HG03571 (cell line): Measurements from ENCODE around the gene MYOF.
"Not testable (repeated sequence)": the region's sequence is repeated elsewhere in the genome, so short reads cannot be mapped to it uniquely, and the experiment has no call there.

Source experiments
- ATAC-seq: cut with Tn5 transposase; IDR thresholded peaks from one replicate; pipeline ENCODE4 v1.9.1; 2021; ENCODE audit not compliant: unreplicated experiment

Gene MYOF

GRCh38 chr10:93356516-93356915, 125.6 kb downstream of the MYOF start:
- ATAC-seq: no peak

GRCh38 chr10:93352638-93353383, 129.3 kb downstream of the MYOF start:
- no peak for ATAC-seq

DNA sequence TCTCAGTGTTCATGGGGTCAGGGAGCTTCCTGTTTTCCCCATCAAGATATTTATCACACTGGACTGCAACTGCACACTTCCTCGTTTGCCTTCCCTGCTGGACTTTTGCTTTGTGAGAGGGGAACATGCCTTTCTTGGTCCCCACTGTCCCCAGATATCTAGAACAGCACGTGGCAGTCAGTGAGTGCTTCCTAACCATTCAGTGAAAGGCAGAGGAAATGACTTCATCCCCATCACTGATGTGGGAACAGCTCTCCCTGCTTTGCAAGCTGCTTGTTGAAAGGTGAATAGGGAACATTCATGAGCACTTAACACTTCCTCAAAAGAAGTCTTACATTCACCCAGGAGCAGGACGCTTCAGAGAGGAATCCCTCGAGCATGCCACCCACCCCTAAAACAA, 135.4 kb downstream of the MYOF start:
- no peak for ATAC-seq

DNA sequence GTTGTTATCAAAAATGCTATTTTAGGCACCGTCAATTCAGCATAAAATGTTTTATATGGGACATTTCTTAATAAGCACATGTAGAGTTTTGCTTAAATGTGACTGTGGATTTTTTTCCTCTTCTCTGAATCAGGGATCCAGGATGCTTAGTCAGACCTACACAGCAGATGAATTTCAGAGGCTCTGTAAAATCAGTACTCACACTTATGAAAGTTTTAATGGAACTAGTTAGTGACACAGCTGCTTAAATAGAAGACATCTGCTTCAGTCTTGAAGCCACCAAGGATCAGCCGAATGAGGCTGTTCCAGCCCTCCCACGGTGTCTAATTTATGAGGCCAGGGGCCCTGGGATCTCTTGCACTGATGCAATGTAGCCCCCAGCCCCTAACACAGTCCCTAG, 136.0 kb downstream of the MYOF start:
- ATAC-seq: no peak

DNA sequence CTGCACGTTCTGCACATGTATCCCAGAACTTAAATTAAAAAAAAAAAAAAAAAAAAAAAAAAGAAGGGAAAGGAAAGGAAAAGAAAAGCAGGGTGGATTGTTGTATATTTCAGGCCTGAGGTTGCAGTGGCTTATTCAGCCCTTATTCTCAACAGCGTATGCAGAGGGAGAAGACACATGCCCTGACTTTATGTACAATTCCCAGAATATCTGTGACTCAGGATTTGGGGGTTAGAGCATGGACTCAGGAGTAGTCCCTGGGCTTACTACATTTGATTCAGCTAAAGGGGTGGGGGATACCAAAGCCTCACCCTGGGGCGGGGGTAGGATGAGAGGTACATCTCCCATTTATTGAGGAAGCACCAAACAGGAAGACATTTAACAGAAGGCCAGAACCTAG, 137.4 kb downstream of the MYOF start:
- ATAC-seq: no peak

DNA sequence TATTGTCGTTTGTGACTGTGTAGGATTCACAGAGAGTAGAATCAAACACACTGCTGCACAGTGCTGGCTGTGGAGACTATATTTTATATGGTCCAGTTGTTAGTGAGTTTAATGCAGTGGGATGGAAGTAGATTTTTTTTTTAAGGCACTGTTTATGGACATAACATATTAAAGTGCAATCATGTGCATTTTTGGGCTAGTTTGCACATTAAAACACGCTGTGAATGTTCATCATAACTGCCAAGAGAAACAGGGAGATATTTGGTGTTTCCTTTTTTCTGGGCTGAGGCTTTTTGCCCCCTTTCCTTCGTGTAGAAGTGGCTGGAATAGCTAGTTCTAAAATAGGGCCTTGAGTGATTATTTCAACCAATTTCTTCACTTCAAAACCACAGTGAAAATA, 139.2 kb downstream of the MYOF start:
- no peak for ATAC-seq

DNA sequence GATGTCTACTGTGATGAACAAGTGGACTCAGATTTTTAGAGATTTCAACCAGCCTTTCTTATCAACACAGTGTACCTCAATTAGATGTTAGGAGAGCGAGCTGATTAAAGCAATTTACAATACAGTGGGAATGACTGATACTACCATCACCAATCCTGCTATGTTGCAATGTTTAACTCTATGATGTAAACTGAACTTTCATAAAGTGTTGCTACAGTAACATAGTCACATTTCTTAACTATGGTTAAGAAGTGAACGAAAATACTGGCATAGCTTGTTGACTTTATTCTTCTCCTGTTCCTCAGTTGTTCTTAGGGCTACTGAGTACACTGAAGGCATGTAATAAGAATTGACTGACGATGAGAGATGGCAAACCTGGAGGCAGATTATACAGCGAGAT, 139.8 kb downstream of the MYOF start:
- no peak for ATAC-seq

DNA sequence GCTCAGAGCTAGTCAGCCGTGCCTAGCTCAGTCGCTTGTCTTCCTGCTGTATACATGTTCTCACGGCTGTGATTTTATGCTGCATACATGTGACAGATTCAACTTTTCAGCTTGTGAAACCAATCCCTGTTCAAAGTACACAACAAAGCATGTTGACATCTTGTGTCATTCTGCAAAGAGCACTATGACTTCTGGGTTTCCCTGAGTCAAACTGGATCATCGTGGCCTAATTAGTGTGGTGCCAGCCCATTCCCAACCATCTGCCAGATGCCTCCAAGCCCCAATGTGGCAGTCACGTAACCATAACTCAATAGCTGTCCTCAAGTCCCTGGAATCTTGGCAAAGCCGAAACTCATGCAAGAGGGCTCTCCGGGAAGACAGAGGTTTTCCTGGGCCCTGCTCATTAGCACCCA, 144.8 kb downstream of the MYOF start:
- ATAC-seq: no peak

DNA sequence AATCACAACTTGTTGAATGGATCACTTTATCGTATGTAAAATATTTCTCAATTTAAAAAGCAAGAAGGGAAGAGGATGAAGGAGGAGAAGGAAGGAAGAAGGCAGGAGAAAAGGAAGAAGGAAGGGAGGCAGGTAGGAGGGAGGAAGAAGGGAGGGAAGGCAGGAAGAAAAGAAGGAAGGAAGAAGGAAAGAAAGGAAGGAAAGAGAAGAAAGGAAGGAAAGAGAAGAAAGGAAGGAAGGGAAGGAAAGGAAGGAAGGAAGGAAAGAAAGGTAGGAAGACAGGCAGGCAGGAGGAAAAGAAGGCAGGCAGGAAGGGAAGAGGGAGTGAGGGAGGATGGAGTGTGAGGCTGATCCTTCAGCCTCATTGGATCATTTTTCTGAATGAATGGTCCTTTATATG, 145.5 kb downstream of the MYOF start:
- no peak for ATAC-seq

GRCh38 chr10:93336110-93336509, 146.0 kb downstream of the MYOF start:
- ATAC-seq: no peak

DNA sequence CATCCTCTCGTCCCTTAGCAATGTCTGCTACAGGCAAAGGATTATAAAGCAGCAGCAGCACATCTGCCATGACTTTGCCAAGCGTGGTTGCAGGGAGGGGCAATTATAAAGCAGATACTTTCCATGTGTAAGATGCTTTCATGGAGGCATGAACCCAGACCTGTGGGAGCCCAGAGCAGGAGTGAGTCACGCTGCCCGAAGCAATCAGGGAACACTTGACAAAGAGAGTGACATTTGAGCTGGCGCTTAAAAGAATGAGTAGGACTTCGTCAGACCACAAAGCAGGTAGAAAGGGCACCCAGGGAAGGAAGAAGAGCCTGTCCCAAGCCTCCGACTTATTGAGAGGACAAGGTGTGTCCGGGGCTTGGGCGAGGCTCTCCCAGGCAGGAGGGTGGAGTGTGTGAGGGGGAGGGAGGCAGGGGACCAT, 147.2 kb downstream of the MYOF start:
- no peak for ATAC-seq

- ATAC-seq: no peak
Measured at GRCh38 chr10:93334181-93334580, 148.0 kb downstream of the MYOF start.

DNA sequence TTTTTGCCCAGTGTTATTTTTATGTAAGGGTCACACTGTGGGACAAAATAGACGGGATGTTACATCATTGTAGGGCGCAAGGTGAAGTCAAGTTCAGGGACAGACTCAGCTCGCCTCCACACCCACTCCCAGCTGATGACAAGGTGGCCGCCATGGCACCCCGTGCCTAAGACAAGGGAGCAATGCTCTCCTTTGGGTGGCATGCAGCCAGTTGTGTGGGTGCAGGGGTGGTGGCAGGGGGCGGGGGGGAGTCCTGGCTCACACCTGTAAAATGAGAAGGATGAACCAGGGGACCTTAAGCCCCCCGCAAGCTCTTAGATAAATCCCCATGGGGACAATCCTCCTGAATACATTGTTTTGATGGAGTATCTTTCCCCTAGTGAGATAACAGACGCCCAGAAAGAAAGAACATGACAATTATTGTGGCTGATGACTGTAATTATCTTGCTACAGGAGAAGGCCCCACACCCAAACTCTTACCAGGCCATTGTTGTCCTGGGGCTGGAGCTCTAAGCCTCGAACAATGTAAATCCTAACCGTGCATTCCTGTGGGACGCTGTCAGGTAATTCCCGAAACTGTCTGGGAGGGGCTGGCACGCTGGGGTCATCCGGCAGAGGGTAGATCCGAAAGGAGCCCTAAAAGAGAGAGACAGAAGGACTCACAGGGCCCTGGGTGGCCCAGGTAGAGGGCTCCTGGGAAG, 148.7 kb downstream of the MYOF start:
- no peak for ATAC-seq

GRCh38 chr10:93330824-93331223, 151.3 kb downstream of the MYOF start:
- ATAC-seq: no peak

- no peak for ATAC-seq
Measured at GRCh38 chr10:93319896-93320295, 162.2 kb downstream of the MYOF start.

DNA sequence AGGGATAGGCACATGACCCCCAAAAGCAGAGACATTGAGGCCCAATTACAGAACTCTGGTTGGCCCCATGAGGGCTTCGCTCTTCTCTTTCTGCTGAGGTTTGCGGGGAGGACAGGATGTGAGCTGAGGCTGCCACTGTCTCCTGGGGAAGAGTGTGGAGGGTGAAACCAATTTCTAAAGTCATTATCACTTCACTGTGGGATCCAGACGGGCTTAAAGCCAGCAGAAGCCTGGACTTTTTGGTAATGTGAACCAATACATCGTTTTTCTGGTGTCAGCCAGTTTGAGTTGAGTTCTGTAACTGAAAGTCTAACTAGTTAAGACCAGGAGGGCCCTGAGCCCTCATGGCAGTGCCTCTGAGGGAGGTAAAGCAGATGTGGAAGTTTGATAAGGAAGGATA, 163.0 kb downstream of the MYOF start:
- ATAC-seq: no peak

DNA sequence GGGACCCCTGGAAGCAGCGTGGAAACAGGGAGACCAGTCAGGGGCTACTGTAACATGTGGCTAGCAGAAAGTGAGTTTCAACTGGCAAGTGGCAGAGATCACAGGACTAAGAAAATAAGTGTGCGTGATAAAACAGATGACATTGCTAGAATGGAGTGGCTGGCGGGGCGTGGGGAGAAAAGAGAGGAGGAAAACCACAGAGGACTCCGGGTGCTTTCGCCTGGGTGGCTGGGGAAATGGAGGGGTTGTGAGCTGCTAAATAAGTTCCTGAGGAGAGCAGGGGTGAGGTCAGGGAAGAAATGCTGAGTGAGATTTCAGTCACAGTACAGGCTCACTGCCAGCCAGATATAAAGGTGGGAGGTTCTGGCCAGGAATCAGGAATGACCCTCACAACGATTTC, 166.9 kb downstream of the MYOF start:
- no peak for ATAC-seq

DNA sequence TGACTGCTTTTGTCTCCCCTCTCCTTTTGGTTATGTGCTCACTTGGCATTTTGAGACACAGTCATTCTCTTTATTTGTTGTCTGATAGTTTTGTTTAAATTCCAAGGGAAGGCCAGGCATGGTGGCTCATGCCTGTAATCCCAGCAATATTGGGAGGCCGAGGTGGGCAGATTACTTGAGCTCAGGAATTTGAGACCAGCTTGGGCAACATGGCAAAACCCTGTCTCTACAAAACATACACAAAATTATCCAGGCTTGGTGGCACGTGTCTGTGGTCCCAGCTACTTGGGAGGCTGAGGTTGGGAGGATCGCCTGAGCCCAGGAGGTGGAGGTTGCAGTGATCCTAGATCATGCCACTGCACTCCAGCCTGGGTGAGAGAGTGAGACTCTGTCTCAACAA, 167.5 kb downstream of the MYOF start:
- not testable (repeated sequence) for ATAC-seq

GRCh38 chr10:93313798-93314197, 168.3 kb downstream of the MYOF start:
- no peak for ATAC-seq

GRCh38 chr10:93309062-93309461, 173.1 kb downstream of the MYOF start:
- ATAC-seq: no peak

GRCh38 chr10:93305122-93305521, 177.0 kb downstream of the MYOF start:
- no peak for ATAC-seq

GRCh38 chr10:93300981-93301380, 181.2 kb downstream of the MYOF start:
- ATAC-seq: no peak
